Activated CD4-positive, CD25-positive, alpha-beta regulatory T cell treated with anti-CD3 and anti-CD28 coated beads, Interleukin-2, amount 50 U/mL, for 16 hours (primary cell): ENCODE results near the gene RABL6.
"Not testable (repeated sequence)": the region's sequence is repeated elsewhere in the genome, so short reads cannot be mapped to it uniquely, and the experiment has no call there.

Experiments
- DNase-seq: peaks from one replicate; pipeline ENCODE4 v3.0.0-alpha.2; 2020; ENCODE audit warnings: low read depth, low spot score

RABL6 gene

GRCh38 chr9:136795000-136795348, 12.8 kb upstream of the RABL6 start:
- no peak for DNase-seq

DNA sequence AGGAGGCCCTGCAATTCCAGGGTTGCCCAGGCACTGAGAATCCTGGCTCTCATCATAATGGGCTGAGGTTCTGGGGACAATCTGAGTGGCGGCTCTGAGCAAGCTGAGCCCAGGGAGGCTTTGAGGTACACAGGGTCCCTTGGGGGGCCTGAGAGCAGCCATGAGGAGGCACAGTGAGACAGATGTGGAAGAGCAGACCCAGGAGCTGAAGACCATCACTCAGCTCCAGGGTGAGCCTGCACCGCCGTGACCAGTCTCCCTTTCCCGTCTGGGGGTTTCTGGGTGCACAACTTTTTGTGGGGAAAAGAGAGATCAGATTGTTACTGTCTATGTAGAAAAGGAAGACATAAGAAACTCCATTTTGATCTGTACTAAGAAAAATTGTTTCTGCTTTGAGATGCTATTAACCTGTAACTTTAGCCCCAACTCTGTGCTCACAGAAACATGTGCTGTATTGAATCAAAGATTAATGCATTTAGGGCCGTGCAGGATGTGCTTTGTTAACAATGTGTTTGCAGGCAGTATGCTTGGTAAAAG, 11.4 kb upstream of the RABL6 start, which contains the start of gene CCDC183:
CCDC183 (plus strand) TSS at position 101 of the 537 bp plus-strand sequence; CDS start at position 161, 60 bp downstream.
- no peak for DNase-seq

GRCh38 chr9:136796775-136797347, 10.9 kb upstream of the RABL6 start:
- DNase-seq, result not testable (repeated sequence)

DNA sequence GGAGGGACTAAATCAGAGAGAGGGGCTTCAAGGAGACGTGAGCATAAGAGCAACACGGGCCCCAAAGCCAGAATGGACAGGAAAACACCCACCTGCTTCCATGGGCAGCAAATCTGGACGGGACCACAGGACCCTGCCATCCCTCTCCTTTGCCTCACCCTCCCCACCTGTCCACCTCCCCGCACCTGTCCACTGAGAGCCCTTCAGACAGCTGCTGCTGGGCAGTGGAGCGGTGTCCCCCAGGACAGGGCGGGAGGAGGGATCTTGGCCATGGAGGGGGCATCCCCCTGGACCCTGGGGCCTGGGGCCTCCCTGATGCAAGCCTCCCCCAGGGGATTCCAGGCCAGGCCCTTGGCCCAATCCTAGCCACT, 9.1 kb upstream of the RABL6 start:
- DNase-seq, result no peak

DNA sequence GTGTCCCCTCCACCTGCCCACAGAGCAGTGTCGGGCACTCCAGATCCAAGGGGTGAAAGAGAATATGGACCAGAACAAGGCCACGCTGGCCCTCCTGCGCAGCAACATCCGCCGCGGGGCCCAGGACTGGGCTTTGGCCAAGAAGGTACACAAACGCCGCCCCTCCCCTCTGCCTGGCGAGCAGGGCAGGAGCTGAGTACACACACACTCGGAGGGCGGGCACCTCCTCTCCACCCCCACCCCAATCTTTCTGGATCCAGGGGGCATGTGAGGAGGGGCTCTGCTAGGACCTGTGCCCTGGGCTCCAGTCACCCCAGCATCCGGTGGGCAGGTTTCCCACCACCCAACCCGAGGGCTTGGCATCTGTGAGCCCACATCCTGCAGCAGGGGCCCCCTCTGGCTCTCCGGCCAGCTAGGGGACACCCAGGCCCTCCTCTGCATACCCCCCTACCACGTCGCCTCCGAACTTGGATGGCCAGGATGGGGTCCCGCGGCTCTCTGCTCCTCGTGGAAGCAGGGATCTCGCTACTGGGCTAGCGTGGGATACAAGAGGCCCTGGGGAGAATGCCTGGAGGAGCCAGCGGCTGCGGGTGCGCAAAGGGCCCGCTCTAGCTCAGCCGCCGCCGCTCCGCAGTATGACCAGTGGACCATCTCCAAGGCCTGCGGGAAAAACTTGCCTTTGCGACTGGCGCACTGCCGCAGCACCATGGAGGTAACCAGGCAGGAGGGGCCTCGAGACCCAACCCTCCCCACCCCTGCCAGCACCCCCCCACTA, 8.5 kb upstream of the RABL6 start:
- DNase-seq, result no peak

GRCh38 chr9:136799854-136800657, 7.7 kb upstream of the RABL6 start:
- DNase-seq, result peak; percentile 74

GRCh38 chr9:136802321-136802720, 5.4 kb upstream of the RABL6 start:
- no peak for DNase-seq

- not testable (repeated sequence) for DNase-seq
These were observed 4.7 kb upstream of the RABL6 start for GRCh38 chr9:136803009-136803550.

DNA sequence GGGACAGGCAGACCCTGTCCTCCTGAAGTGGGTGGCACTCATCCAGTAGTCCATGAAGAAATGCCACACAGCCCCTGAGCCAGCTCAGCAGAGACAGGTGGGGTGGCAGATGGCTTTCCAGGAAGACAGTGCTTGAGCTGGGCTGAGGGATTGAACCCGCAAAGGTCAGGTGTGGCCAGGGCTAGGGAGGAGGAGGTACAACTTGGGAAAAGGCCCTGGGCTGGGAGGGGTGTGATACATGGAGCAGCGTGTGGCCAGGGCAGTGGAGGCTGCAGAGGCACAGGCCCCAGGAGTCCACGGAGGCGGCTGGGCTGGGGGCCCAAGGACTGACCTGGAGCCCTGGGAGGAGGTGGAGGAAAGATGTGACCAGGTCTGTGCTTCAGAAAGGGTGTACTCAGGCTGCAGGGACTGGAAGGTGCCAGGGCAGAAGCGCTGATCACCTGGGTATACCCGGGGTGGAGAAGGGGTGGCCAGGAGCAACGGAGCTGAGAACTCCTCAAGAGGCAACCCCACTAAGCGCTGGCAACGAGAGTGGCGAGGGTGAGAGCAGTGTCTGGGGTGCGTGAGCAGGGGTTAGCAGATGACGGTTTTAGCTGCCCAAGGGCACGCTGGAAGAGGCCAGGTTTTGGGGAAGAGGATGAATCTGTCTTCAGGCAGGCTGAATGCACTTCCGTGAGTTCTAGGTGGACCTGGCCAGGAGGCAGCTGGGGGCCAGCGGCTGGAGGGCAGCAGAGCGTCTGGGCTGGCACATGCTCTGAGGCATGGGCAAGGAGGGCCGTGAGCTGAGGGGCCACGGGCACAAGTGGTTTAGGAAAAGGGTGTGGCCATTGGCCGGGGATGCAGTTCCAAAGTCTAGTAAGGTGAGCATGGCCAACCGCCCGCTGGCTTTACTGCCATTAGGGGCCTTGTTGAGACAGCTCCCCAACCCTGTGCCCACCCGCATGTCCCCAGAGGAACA, 3.9 kb upstream of the RABL6 start:
- no peak for DNase-seq

- DNase-seq, result no peak
These were observed 3.1 kb upstream of the RABL6 start for GRCh38 chr9:136804509-136805206.

DNA sequence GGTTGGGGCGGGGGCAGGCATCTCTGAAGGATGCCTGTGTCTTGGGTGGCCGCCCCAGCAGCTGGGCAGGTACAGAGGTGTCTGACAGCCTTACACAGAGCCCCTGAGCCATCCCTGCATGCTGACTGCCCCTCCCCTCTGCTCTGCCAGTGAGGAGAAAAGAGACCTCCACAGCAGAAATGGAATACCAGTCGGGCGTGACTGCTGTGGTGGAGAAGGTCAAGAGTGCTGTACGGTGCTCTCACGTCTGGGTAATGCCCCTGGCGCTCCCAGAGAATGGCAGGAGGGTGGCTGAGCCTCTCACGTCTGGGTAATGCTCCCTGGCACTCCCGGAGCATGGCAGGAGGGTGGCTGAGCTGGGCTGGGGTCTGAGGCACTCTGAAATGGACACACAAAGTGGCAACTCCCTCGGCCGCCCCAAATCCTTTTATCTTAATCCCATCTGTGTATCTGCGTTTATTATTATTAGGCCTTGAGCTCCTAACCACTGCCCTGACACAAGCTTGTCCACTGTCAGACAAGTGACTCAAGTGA, 2.5 kb upstream of the RABL6 start:
- no peak for DNase-seq

- no peak for DNase-seq
These were observed 1.7 kb upstream of the RABL6 start for GRCh38 chr9:136806067-136806466.

GRCh38 chr9:136806631-136807201, 1.0 kb upstream of the RABL6 start:
- DNase-seq, result no peak

DNA sequence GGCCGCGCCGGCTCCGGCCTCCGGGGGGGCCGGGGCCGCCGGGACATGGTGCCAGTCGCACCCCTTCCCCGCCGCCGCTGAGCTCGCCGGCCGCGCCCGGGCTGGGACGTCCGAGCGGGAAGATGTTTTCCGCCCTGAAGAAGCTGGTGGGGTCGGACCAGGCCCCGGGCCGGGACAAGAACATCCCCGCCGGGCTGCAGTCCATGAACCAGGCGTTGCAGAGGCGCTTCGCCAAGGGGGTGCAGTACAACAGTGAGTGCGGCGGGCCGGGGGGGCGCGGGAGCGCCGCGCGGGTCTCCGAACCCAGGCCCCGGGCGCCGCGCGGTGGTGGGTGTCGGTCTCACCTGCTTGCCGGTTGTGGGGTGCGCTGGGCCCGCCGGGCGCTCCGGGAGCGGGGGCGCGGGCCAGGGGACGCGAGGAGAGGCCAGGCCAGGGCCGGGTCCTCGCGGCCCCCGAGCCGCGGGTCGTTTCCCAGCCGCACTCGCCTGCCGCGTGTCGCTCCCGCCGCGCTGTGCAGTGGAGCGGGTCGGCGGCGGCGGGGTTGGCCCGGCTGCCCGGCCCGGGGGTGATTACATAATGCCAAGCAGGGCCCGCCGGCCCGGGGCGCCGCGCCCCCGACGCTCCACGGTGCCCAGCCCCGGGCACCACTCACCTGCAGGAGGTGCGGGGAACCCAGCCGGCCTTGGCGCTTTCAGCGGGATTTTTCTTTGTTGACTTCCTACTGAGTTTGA, 492 bp downstream of the RABL6 start:
- no peak for DNase-seq

- no peak for DNase-seq
These were observed 1.0 kb downstream of the RABL6 start for GRCh38 chr9:136808806-136809158.

GRCh38 chr9:136814725-136815421, 7.1 kb downstream of the RABL6 start:
- DNase-seq, result no peak

DNA sequence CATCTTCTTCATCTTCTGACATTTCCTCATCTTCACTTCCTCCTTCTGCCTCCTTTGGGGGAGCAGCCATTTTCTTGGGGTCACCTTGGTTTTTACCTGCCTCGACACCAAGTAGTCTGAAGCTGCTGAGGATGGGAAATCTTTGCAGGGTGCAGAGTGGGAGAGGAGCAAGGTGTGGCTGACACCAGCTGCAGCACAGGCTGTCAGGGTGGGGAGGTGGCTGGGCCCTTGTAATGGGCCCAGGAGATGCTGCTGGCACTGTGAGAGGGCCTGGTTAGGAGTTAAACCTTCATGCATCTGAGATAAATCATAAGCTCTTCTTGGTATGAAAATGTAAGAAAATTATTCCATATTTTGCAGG, 7.7 kb downstream of the RABL6 start:
- no peak for DNase-seq

DNA sequence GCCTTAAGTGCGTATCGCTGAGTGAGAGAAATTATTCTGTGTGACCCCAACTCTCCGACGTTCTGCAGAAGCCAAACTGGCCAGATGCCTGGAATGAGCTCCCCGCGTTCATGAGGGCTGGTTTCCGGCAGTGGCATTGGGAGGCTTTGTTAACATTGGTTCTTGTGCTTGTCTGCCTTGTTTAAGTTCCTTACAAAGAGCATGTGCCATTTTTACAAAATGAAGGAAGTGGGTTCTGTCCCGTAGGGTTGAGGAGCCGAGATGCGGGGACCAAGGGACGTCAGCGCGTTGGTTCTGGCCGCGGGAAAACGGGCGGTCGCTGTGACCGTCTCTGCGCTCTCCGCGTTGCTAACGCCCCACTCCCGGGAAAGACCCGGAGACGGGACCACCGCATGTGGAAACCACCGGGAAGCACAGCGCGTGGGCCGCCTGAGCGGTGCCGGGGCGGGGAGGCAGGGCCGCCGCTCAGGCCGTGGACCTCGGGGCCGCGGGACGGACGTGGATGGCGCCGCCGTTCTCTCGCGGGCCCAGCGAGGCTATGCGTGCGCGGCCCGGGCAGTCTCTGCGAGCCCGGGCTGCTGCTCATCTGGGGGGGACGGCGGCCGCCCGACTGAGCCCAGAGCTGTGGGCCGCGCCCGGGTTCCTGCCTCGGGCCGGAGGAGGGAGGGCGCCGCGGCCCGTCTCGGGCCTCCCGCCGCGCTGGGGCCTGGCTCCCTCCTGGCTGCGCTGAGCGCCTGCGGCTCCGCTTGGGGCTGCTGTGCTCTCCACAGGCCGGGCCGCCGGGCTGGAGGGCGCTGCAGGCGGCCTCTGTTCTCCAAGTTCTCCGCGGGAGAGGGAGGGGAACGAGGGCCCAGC, 13.4 kb downstream of the RABL6 start:
- no peak for DNase-seq
